Psoas muscle (tissue), 8 donors: ENCODE data around the gene ARHGAP15. TPM values are rescaled to one million over a fixed set of nuclear protein-coding genes. Genes with fewer than 3 reads are reported as not detected.

ENCODE experiments used
- ATAC-seq, 4 donors: fragments of 200-7000 bp; cut with Tn5 transposase; one replicate each; pipeline ENCODE4 v1.9.1; 2020; ENCODE audit warnings: moderate library complexity in 3 of 4, mild to moderate bottlenecking in 2 of 4
- DNase-seq, 2 donors: peaks; one replicate each; pipeline ENCODE4 v3.0.0-alpha.2; 2020
- H3K27ac ChIP-seq: fragments of 200-600 bp; one replicate; pipeline ENCODE4 v1.8.0; 2022
- H3K27me3 ChIP-seq, 3 donors: fragments of 200-600 bp in 1 of 3; one replicate each; pipeline versions ENCODE4 v1.6.1 to v1.8.0; 2013 to 2022; ENCODE audit warnings: low read length in 2 of 3, mild to moderate bottlenecking in 2 of 3, moderate library complexity in 1 of 3; ENCODE audit not compliant: insufficient read depth in 3 of 3
- H3K36me3 ChIP-seq, 2 donors: fragments of 200-600 bp in 1 of 2; one replicate each; pipeline versions ENCODE4 v1.6.1 to v1.8.0; 2013 to 2022; ENCODE audit warnings: low read depth in 1 of 2, mild to moderate bottlenecking in 1 of 2, moderate library complexity in 1 of 2; ENCODE audit not compliant: insufficient read depth in 1 of 2
- H3K4me1 ChIP-seq: fragments of 200-600 bp; one replicate; pipeline ENCODE4 v1.8.0; 2022
- H3K4me3 ChIP-seq: fragments of 200-600 bp; one replicate; pipeline ENCODE4 v1.8.0; 2022; ENCODE audit warnings: mild to moderate bottlenecking
- H3K9me3 ChIP-seq: fragments of 200-600 bp; one replicate; pipeline ENCODE4 v1.8.0; 2022
- WGBS, 3 donors: extraction: QIAGEN DNeasy Blood & Tissue Kit; methylation state at CpG; one replicate each; pipeline versions ENCODE4 v1.1.6 to v1.1.7; 2013; 5-methylcytosine and 5-hydroxymethylcytosine counted together
- intact Hi-C, 2 donors: fragments of 100-400 bp; cut with DNase I; formaldehyde crosslinking; loops; one replicate each; pipeline versions ENCODE4 v1.11.0 to v1.14.2; 2022
- long read RNA-seq, 2 donors: library from polyadenylated mRNA; unstranded; transcript quantifications; one replicate each; pipeline ENCODE4 v2.0.0, GENCODE V29; 2021
- polyA plus RNA-seq, 3 donors: library from polyadenylated mRNA; stranded (reverse); fragments of 200-250 nt; gene quantifications; one replicate each; pipeline ENCODE4 v1.2.3, GENCODE V29; 2013
- total RNA-seq, 4 donors: library from RNA; stranded (reverse); fragmentation: NEBNext Ultra II Directional in 2 of 4; extraction: Animal tissue kit (Norgen Biotek cat#: 25700) in 2 of 4; gene quantifications; one replicate each; pipeline versions ENCODE4 v1.2.1 to v1.2.4, GENCODE V29; 2021 to 2023
- TF ChIP-seq, protein P1 (sequence below): fragments of 200-600 bp; IDR thresholded peaks from one replicate; pipeline ENCODE4 v1.8.0; 2022; ENCODE audit warnings: antibody characterized with exemption
- donor health status: healthy with polysubstance abuse.
- donor health status: DM: no; HTN: no; CAD: no; lungs with moderate emphysema.
- donor health status: Bipolar disorder and iron deficiency.
- donor health status: healthy.
- donor health status: DM: yes; HTN: yes; CAD: no.
- donor health status: DM: no; HTN: no; CAD: no.
- donor health status: DM: no; HTN: no; CAD: no.
- donor health status: DM: yes; HTN: yes; CAD: no.

The ARHGAP15 gene
- total RNA-seq (1 to 10 TPM in 3 of 4 donors, under 1 TPM in 1; 0.87 to 3.1 (median 2.3) TPM), polyA plus RNA-seq (under 1 TPM; 0.49 to 0.95 (median 0.87) TPM)
- long read RNA-seq, donor 1, partial matches to known transcripts: 0 of 1 reads
- long read RNA-seq, donor 1, other reads (novel, unspliced or antisense): 0 of 1 reads
- long read RNA-seq, donor 2: 0 reads

GRCh38 chr2:143128681-143129580, at the start of gene ARHGAP15:
Gene ARHGAP15, plus strand, starts transcription at chr2:143129419.
- intact Hi-C loops: no loop called here
- H3K4me1 ChIP-seq: no peaks in the 10 kb centered on the region
- no peaks in the 10 kb centered on the region for H3K9me3 ChIP-seq
- no peaks in the 10 kb centered on the region for H3K36me3 ChIP-seq
- no peaks in the 10 kb centered on the region for H3K27me3 ChIP-seq
- no peak within 1 kb of the TSS for H3K27ac ChIP-seq
- no peak within 1 kb of the TSS for H3K4me3 ChIP-seq
- DNase-seq (no peak), ATAC-seq (no peak)
- WGBS, 3 donors: 66 to 77% (median 70%) methylated on average over 13 of the region's 13 CpGs
- TF ChIP-seq, protein P1, sequence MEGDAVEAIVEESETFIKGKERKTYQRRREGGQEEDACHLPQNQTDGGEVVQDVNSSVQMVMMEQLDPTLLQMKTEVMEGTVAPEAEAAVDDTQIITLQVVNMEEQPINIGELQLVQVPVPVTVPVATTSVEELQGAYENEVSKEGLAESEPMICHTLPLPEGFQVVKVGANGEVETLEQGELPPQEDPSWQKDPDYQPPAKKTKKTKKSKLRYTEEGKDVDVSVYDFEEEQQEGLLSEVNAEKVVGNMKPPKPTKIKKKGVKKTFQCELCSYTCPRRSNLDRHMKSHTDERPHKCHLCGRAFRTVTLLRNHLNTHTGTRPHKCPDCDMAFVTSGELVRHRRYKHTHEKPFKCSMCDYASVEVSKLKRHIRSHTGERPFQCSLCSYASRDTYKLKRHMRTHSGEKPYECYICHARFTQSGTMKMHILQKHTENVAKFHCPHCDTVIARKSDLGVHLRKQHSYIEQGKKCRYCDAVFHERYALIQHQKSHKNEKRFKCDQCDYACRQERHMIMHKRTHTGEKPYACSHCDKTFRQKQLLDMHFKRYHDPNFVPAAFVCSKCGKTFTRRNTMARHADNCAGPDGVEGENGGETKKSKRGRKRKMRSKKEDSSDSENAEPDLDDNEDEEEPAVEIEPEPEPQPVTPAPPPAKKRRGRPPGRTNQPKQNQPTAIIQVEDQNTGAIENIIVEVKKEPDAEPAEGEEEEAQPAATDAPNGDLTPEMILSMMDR: no peak

DNA sequence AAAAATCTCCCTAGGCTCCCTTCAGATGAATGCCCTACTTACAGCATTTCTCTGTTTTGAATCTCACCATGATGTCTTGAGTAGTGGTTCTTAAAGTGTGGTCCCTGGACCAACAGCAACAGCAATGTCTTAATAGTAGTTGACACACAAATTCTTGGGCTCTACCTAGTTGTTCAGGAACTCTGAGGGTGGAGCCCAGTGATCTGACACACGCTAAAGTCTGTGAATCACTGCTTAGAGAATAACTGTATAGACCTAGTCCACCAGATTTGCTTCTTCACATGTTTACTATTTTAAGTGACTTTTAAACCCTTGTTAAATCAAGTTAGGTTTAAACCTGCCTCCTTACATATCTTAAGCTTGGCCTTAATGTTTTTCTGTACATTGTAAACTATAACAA, 47.6 kb upstream of the ARHGAP15 start:
- Histone ChIP-seq H3K4me1 (no peaks in the 10 kb centered on the region), H3K36me3 (no peaks in the 10 kb centered on the region), H3K4me3 (no peak overlapping the region), H3K9me3 (no peaks in the 10 kb centered on the region), H3K27me3 (no peaks in the 10 kb centered on the region), H3K27ac (no peak overlapping the region)
- WGBS, 3 donors: 87 to 97% (median 87%) methylated on average over 1 of the region's 1 CpG
- ATAC-seq: no peak
- intact Hi-C loops: no loop called here
- TF ChIP-seq, protein P1: no peak
- no peak for DNase-seq

DNA sequence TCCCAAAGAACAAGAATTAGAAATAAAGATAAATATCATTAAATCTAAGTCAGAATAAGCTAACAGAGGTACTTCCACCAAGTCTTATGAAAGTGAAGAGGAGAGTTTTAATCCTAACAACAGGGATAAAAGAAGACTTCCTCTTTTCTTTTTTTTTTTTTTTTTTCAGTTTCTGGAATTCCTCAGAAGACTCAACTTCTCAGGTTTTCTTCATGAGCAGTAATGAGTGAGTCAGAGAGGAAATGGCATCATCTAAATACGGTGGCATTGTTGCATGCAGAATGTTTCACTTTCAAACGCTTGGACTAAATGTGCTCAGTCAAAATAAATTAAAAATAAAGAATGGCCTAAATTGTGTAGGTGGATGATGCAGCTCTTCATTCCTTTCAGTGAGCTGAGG, 45.6 kb upstream of the ARHGAP15 start:
- 48 to 60% (median 57%) methylated on average over 2 of the region's 2 CpGs for WGBS, 3 donors
- DNase-seq: no peak
- ATAC-seq: no peak
- Histone ChIP-seq H3K4me3 (no peak overlapping the region), H3K4me1 (no peaks in the 10 kb centered on the region), H3K27me3 (no peaks in the 10 kb centered on the region), H3K36me3 (no peaks in the 10 kb centered on the region), H3K9me3 (no peaks in the 10 kb centered on the region), H3K27ac (no peak overlapping the region)
- TF ChIP-seq, protein P1: no peak
- intact Hi-C loops: no loop called here

- no peaks in the 10 kb centered on the region for H3K9me3 ChIP-seq
- H3K4me1 ChIP-seq: no peaks in the 10 kb centered on the region
- no peak overlapping the region for H3K4me3 ChIP-seq
- no peaks in the 10 kb centered on the region for H3K36me3 ChIP-seq
- H3K27me3 ChIP-seq: no peaks in the 10 kb centered on the region
- ATAC-seq (no peak), DNase-seq (no peak)
- H3K27ac ChIP-seq: no peak overlapping the region
- TF ChIP-seq, protein P1: no peak
- WGBS, 3 donors: 80 to 86% (median 86%) methylated on average over 2 of the region's 2 CpGs
- intact Hi-C loops: no loop called here
Observed at GRCh38 chr2:143084462-143084861, 44.8 kb upstream of the ARHGAP15 start.
